ENCODE measurements around the gene CASP2. TPM values are rescaled to one million over a fixed set of nuclear protein-coding genes. Genes with fewer than 3 reads are reported as not detected.

Gene CASP2
- total and polyA plus RNA-seq, 2 of the 8 experiments (the other 6 are each of a cell fraction or from before 2014, with no cell fraction given), result 23.7 to 35.3 TPM

- Histone ChIP-seq H3K4ac (replicated peaks; ENCODE audit: insufficient read length, low read depth, low read length) (no peak overlapping the region), H4K5ac (ENCODE audit: insufficient read length, low read depth, low read length) (no peak overlapping the region), H3K27me3 (replicated peaks in 1 of 4; ENCODE audit: control insufficient read depth in 3 of 4, extremely low read depth in 1 of 4, insufficient read depth in 3 of 4, low read length in 3 of 4) (no peaks in the 10 kb centered on the region), H3K4me3 (ENCODE audit: extremely low read depth in 1 of 4, insufficient read depth in 2 of 4, low read depth in 3 of 4, low read length in 4 of 4) (no peak overlapping the region; a peak in 1 of 8 replicates), H2BK120ac (replicated peaks; ENCODE audit: low read depth, low read length) (no peak overlapping the region), H4K8ac (ENCODE audit: extremely low read depth, insufficient read depth, low read length) (no peak overlapping the region), H3K9ac (replicated peaks in 1 of 4; ENCODE audit: extremely low read depth in 1 of 4, low read depth in 3 of 4, low read length in 3 of 4) (no peak overlapping the region), H2BK15ac (ENCODE audit: low read length) (no peak overlapping the region), H3K79me1 (ENCODE audit: low read depth, low read length) (no peaks in the 10 kb centered on the region), H3K4me1 (replicated peaks in 1 of 4; ENCODE audit: control insufficient read depth in 3 of 4, insufficient read depth in 4 of 4, low read length in 3 of 4) (peaks cover 2 to 10% (median 6%) of the 10 kb centered on the region in 4 experiments; a peak in 6 of 7 replicates), H2BK20ac (ENCODE audit: low read length) (no peak overlapping the region), H2AFZ (ENCODE audit: low read length) (no peak overlapping the region), H3K56ac (replicated peaks; ENCODE audit: insufficient read length, low read depth, low read length) (no peak overlapping the region), H3K9me3 (ENCODE audit: insufficient read depth in 2 of 2, low read depth in 1 of 2, low read length in 1 of 2) (no peaks in the 10 kb centered on the region), H2BK12ac (ENCODE audit: low read depth, low read length) (no peak overlapping the region), H3K27ac (ENCODE audit: low read depth, low read length) (no peak overlapping the region), H3K79me2 (ENCODE audit: control insufficient read depth in 1 of 2, insufficient read depth in 2 of 2, low read length in 2 of 2) (no peaks in the 10 kb centered on the region), H2AK5ac (ENCODE audit: low read depth, low read length) (no peak overlapping the region), H3K36me3 (ENCODE audit: control insufficient read depth in 2 of 4, insufficient read depth in 4 of 4, low read length in 3 of 4) (peaks cover 2 to 35% (median 16%) of the 10 kb centered on the region in 4 experiments; a peak in 6 of 8 replicates), H4K91ac (replicated peaks; ENCODE audit: insufficient read length, low read length) (no peak overlapping the region), H3K23ac (ENCODE audit: insufficient read length) (no peak overlapping the region), H3K4me2 (ENCODE audit: insufficient read depth in 1 of 2, low read depth in 2 of 2, low read length in 2 of 2) (no peak overlapping the region), H2BK5ac (ENCODE audit: low read depth, low read length) (no peak overlapping the region; the same call in 1 of the 2 replicates), H3K14ac (ENCODE audit: insufficient read length) (no peak overlapping the region), H3K18ac (ENCODE audit: extremely low read depth, low read length) (no peak overlapping the region), H4K20me1 (replicated peaks in 1 of 2; ENCODE audit: control insufficient read depth in 1 of 2, insufficient read depth in 2 of 2, low read length in 2 of 2) (no peaks in the 10 kb centered on the region), H3K23me2 (ENCODE audit: low read depth, low read length) (peaks cover 10% of the 10 kb centered on the region; the same call in 1 of the 2 replicates)
- 87% methylated on average over 13 of the region's 13 CpGs; no CpG with 5 or more reads in 1 of the 2 experiments for WGBS, 2 experiments (ENCODE audit: extremely low coverage in 1 of 2, insufficient coverage in 1 of 2, insufficient read length in 1 of 2, insufficient replicate concordance in 2 of 2, low coverage in 1 of 2, low lambda C conversion rate in 2 of 2, missing lambda C conversion rate in 1 of 2)
- CTCF ChIA-PET (ENCODE audit: partially characterized antibody), result interaction anchor here (0.7 to 7.1 kb wide), 22 partner anchors 8 to 380 kb away, joined by 3 to 43 read pairs (median 4); no protein-coding TSS in a partner anchor
- FAIRE-seq (no peak), DNase-seq (ENCODE audit: low read depth in 1 of 2, low spot score in 2 of 2) (no peak)
- TF ChIP-seq CREB1 (IDR thresholded peaks at IDR 0.05) (no peak), ATF3 (IDR thresholded peaks at IDR 0.05; ENCODE audit: insufficient read depth, low read depth, low read length) (no peak), BACH1 (IDR thresholded peaks at IDR 0.05; ENCODE audit: low read length) (no peak), SUZ12 (IDR thresholded peaks at IDR 0.05; ENCODE audit: low read length) (no peak), SIX5 (IDR thresholded peaks at IDR 0.05; ENCODE audit: low read depth, low read length) (no peak), CHD1 (IDR thresholded peaks at IDR 0.05; ENCODE audit: low read depth, low read length) (no peak), RFX5 (IDR thresholded peaks at IDR 0.05; ENCODE audit: borderline replicate concordance, low read depth, low read length) (no peak)
- POLR2A ChIA-PET (ENCODE audit: partially characterized antibody), result interaction anchor here (0.9 to 5.5 kb wide), 11 partner anchors 10 to 68 kb away, joined by 3 to 39 read pairs (median 3); partner anchors contain the start of gene CASP2
These were observed 68.4 kb downstream of the CASP2 start for GRCh38 chr7:143356414-143357050.

All from H1 (cell line).